HPDE6-E6E7 (cell line): ENCODE data around the gene SRP54.
"Not testable (repeated sequence)": the region's sequence is repeated elsewhere in the genome, so short reads cannot be mapped to it uniquely, and the experiment has no call there.

Source experiments
- DNase-seq: peaks from one replicate; pipeline ENCODE4 v3.0.0; 2011; ENCODE audit warnings: missing footprints; ENCODE audit errors: extremely low spot score

Gene SRP54

GRCh38 chr14:34983786-34984185 is 994 bp downstream of the SRP54 start:
- no peak for DNase-seq

GRCh38 chr14:34985740-34986139 is 2.9 kb downstream of the SRP54 start:
- no peak for DNase-seq

- DNase-seq, result no peak
These were observed 4.4 kb downstream of the SRP54 start for GRCh38 chr14:34987180-34987579.

DNA sequence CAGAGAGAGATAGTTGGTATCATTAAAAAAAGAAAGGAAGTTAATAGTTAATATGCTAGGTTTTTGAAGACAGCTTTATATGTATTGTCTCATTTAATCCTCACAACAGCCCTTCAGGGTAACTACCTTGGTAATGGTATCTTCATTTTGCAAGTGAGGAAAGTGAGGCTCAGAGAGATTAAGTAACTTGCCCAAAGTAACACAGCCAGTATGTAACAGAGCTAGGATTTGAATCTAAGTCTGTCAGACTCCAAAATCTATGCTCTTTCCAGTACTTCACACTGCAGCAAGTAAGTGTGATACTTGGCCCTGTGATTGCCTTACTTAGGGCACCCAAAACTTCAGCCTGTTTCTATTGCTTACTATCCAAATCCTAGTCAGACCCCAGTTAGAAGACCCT is 7.0 kb downstream of the SRP54 start:
- DNase-seq, result no peak

DNA sequence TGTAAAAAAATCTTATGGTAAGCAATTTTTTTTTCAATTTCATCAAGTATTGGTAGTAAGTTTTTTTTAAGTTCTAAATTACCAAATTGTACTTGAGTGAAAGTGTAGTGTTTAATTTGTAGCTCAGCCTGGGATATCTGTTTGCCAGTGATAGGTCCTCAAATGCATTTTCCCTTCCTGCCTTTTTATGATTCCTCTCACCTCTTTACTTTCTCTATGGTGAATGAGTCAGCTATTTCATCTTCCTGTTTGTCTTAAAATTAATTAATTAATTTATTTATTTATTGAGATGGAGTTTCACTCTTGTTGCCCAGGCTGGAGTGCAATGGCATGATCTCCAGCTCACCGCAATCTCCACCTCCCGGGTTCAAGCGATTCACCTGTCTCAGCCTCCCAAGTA is 10.6 kb downstream of the SRP54 start:
- no peak for DNase-seq

- no peak for DNase-seq
These were observed 11.9 kb downstream of the SRP54 start for GRCh38 chr14:34994668-34995067.

DNA sequence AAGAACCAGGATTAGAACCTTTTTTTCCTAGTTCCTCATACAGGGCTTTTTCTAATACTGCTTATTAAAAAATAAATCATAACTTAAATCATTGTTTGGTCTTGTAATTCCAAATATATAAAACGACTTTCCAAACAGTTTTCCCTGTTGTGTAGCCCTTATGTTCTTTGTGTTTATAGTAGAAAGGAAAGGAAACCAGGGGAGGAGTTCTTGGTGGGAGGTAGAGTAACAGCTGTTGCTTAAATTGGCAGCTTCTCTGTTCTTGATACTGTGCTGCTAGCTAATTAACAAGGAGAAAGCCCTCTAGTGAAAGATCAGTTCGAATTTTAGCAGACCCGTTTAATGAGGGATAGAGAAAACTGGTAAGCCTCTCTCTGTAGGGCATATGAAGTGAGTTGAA is 15.0 kb downstream of the SRP54 start:
- no peak for DNase-seq

- no peak for DNase-seq
These were observed 16.7 kb downstream of the SRP54 start for GRCh38 chr14:34999500-34999899.

- no peak for DNase-seq
These were observed 18.8 kb downstream of the SRP54 start for GRCh38 chr14:35001621-35002020.

DNA sequence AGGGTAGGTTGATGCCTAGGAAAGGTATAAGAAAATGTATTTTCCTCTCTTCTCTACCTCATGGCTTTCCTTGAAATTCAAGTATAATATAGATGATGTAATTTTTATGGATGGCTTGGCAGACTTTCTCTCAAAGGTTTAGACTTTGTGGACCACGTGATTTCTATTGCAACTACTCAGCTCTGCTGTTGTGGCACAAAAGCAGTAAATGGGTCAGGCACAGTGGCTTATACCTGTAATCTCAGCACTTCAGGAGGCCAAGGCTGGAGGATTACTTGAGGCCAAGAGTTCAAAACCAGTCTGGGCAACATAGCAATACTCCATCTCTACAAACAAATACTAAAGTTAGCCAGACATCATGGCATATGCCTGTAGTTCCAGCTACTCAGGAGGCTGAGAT is 22.0 kb downstream of the SRP54 start:
- no peak for DNase-seq

- no peak for DNase-seq
These were observed 33.8 kb downstream of the SRP54 start for GRCh38 chr14:35016568-35016967.

DNA sequence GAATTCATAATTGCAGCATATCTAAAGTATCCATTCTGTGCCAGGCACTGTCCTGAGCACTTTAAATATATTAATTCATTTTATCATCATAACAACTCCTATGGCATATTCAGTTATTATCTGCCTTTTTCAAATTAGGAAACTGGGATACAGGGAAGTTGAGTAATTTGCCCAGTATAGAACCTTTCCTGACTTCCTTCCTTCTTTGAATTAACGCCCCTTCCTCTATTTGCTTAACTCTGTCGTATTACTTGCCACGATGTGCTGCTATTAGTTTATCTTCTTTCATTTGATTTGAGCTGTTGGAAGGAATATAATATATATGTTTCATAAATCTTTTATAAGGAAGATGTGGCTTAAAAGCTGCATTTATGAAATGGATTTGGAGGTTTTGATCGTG is 37.9 kb downstream of the SRP54 start:
- no peak for DNase-seq

- DNase-seq, result no peak
These were observed 45.6 kb downstream of the SRP54 start for GRCh38 chr14:35028435-35028834.

GRCh38 chr14:35032562-35032961 is 49.8 kb downstream of the SRP54 start:
- DNase-seq, result no peak

DNA sequence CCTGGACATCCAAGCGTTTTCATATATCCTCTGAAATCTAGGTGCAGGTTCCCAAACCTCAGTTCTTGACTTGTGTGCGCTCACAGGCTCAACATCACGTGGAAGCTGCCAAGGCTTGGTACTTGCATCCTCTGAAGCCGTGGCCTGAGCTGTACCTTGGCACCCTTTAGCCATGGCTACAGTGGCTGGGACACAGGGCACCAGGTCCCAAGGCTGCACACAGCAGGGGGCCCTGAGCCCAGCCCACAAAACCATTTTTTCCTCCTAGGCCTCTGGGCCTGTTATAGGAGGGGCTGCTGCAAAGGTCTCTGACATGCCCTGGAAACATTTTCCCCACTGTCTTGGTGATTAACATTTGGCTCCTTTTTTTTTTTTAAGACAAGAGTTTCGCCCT is 51.6 kb downstream of the SRP54 start:
- DNase-seq, result no peak

DNA sequence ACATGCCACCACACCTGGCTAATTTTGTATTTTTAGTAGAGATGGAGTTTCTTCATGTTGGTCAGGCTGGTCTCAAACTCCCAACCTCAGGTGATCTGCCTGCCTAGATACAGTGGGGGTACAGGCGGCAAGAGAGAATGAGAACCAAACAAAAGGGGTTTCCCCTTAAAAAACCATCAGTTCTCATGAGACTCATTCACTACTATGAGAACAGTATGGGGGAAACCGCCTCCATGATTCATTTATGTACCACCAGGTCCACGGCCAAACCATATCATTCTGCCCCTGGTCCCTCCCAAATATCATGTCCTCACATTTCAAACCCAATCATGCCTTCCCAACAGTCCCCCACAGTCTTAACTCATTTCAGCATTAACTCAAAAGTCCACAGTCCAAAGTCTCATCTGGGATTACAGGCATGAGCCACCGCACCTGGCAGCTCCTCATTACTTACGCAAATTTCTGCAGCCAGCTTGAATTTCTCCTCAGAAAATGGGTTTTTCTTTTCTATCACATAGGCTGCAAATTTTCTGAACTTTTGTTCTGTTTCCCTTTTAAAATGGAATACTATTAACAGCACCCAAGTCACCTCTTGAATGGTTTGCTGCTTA is 52.3 kb downstream of the SRP54 start:
- not testable (repeated sequence) for DNase-seq

- not testable (repeated sequence) for DNase-seq
These were observed 55.5 kb downstream of the SRP54 start for GRCh38 chr14:35038312-35038711.

DNA sequence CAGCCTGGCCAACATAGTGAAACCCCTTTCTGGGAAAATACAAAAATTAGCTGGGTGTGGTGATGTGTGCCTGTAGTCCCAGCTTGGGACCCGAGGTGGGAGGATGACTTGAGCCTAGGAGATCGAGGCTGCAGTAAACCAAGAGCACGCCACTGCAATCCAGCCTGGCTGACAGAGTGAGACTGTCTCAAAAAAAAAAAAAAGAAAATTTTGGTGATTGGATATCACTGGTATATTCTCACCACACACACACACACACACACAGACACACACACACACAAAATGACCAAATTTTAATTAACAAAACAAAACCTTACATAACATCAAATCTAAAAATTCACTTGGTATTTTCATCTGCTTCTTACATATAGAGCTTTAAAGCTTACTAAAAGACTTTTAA is 59.8 kb downstream of the SRP54 start:
- DNase-seq, result no peak

DNA sequence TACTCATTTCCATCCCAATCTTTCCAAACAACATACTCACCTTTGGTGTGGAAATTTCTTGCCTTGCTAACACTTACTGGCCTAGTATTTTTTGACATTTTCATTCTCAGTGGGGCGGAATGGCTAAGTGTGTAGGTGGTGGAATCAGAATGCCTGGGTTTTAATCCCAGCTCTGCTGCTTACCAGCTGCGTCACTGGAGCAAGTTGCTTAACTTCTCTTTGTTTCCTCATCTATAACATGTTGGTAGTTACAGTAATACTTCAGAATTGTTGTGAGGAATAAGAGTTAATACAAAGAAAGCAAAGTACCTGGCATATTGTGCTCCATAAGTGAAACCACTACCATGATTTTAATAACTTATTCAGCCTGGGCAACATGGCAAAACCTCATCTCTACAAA is 60.3 kb downstream of the SRP54 start:
- DNase-seq, result no peak

- DNase-seq, result peak; percentile 3
These were observed 62.4 kb downstream of the SRP54 start for GRCh38 chr14:35044939-35045797.

DNA sequence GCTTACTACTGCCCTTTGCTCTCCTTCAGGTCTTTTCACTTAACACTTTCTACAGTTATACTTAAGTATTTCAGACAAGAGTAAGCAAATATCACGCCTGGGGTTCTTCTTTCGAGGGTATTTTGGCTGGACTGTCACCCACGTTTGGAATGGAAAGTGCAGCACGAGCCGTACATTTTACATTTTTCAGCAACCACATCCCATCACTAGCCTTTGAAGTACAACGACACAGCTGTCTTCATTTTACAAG is 62.9 kb downstream of the SRP54 start:
- DNase-seq, result no peak

DNA sequence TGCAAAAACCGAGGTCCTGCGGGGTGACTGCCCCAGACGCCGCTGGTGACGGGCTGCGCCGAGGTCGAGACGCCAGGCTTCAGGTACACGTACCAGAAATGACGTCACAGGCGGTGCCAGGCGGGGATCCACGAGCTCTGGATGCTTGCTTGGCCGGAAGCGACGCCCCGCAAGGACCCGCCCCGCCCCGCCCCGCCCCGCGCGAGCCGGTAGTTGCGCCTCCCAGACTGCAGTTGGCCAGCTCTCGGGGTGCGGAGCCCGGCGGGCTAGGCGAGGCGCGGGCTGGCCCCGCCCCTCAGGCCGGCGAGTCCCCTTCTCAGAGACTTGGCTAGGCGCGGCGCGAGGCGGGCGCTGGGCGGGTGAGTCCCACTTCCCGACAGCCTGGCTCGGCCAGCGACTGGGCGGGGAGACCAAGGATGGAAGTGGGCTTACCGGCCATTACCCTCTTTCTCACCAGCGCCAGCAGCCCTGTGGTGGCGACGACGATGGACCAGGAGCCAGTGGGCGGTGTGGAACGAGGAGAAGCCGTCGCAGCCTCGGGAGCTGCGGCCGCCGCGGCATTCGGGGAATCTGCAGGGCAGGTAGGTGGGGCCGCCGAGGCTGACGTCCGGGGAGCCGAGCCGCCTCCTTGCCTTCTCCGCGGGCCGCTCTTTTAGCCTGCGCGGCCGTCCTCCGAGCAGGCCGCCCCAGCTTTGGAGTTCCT is 63.4 kb downstream of the SRP54 start, which contains the start of gene FAM177A1:
FAM177A1 (plus strand) TSS at position 225 of the 703 bp plus-strand sequence; CDS start at position 417, 192 bp downstream.
- peak; percentile 96 for DNase-seq
